Sigmoid colon (tissue), 7 donors: ENCODE measurements around the gene GLIPR1L1. TPM values are rescaled to one million over a fixed set of nuclear protein-coding genes. Genes with fewer than 3 reads are reported as not detected.
A peak's percentile ranks its signal among the peaks of the same experiment; 100 is the strongest.

ENCODE experiments used
- DNase-seq: peaks from one replicate; pipeline ENCODE4 v3.0.0-alpha.2; 2019
- H3K27ac ChIP-seq, 4 donors: fragments of 200-600 bp; sonication (generic); one replicate each; pipeline ENCODE4 v1.5.1; 2016 to 2019; ENCODE audit warnings: mild to moderate bottlenecking in 1 of 4
- H3K27me3 ChIP-seq, 3 donors: fragments of 200-600 bp; sonication (generic); one replicate each; pipeline ENCODE4 v1.5.1; 2019; ENCODE audit warnings: mild to moderate bottlenecking in 1 of 3
- H3K36me3 ChIP-seq, 4 donors: fragments of 200-600 bp; sonication (generic); one replicate each; pipeline ENCODE4 v1.5.1; 2016 to 2019
- H3K4me1 ChIP-seq, 4 donors: fragments of 200-600 bp; sonication (generic); one replicate each; pipeline ENCODE4 v1.5.1; 2017 to 2019
- H3K4me3 ChIP-seq, 4 donors: fragments of 200-600 bp; sonication (generic); one replicate each; pipeline ENCODE4 v1.5.1; 2017 to 2019; ENCODE audit warnings: mild to moderate bottlenecking in 2 of 4, moderate library complexity in 1 of 4
- H3K9me3 ChIP-seq, 4 donors: fragments of 200-600 bp in 3 of 4; sonication (generic) in 3 of 4; one replicate each; pipeline versions ENCODE4 v1.5.1 to v1.6.1; 2013 to 2019
- CTCF ChIP-seq, 4 experiments: fragments of 450-650 bp in 3 of 4; fragments of 200-600 bp in 1 of 4; IDR thresholded peaks; one replicate each; pipeline ENCODE4 v1.5.1; 2016 to 2019; ENCODE audit warnings: antibody characterized with exemption in 4 of 4, mild to moderate bottlenecking in 3 of 4, moderate library complexity in 2 of 4
- EP300 ChIP-seq, 4 donors: sonication (generic); formaldehyde crosslinking; IDR thresholded peaks; one replicate each; pipeline ENCODE4 v1.6.1; 2017; ENCODE audit warnings: antibody characterized with exemption in 4 of 4
- POLR2A ChIP-seq, 2 donors: fragments of 450-650 bp; IDR thresholded peaks; one replicate each; pipeline ENCODE4 v1.6.1; 2016; ENCODE audit warnings: antibody characterized with exemption in 2 of 2, mild to moderate bottlenecking in 2 of 2, moderate library complexity in 2 of 2
- POLR2AphosphoS5 ChIP-seq, 4 donors: sonication (generic); formaldehyde crosslinking; IDR thresholded peaks; one replicate each; pipeline ENCODE4 v1.6.1; 2017; ENCODE audit warnings: antibody characterized with exemption in 4 of 4
- WGBS, 2 donors: extraction: QIAGEN DNeasy Blood & Tissue Kit; methylation state at CpG; one replicate each; pipeline ENCODE4 v1.1.7; 2013; 5-methylcytosine and 5-hydroxymethylcytosine counted together
- intact Hi-C: fragments of 100-400 bp; cut with DNase I; formaldehyde crosslinking; loops from one replicate; pipeline ENCODE4 v1.15.1; 2023
- polyA plus RNA-seq, 3 donors: library from polyadenylated mRNA; stranded (reverse); fragments of 200-250 nt; gene quantifications; one replicate each; pipeline ENCODE4 v1.2.3, GENCODE V29; 2013
- total RNA-seq, 4 donors: library from RNA; depleted of rRNA; stranded (reverse); fragments of >200 nt; gene quantifications; one replicate each; pipeline ENCODE4 v1.1.0, GENCODE V29; 2016
- donor health status: healthy with polysubstance abuse.
- donor health status: Bipolar disorder and iron deficiency.
- donor health status: healthy.

GLIPR1L1 gene
- total and polyA plus RNA-seq, 7 donors: not detected

GRCh38 chr12:75366629-75367028 lies 32.2 kb downstream of the GLIPR1L1 start:
- no peak for DNase-seq
- no peaks in the 10 kb centered on the region for H3K4me1 ChIP-seq
- H3K36me3 ChIP-seq: no peaks in the 10 kb centered on the region
- no peaks in the 10 kb centered on the region for H3K9me3 ChIP-seq
- H3K27ac ChIP-seq: no peak overlapping the region
- H3K4me3 ChIP-seq: no peak overlapping the region
- H3K27me3 ChIP-seq: no peaks in the 10 kb centered on the region
- intact Hi-C loops: no loop called here
- WGBS, 2 donors: 89 to 90% methylated on average over 1 of the region's 1 CpG
- TF ChIP-seq CTCF (IDR thresholded peaks at IDR 0.05): no peak
- no peak for TF ChIP-seq POLR2A (IDR thresholded peaks at IDR 0.05)
- no peak for TF ChIP-seq EP300 (IDR thresholded peaks at IDR 0.05)
- no peak for TF ChIP-seq POLR2AphosphoS5 (IDR thresholded peaks at IDR 0.05)

GRCh38 chr12:75374971-75375370 lies 40.5 kb downstream of the GLIPR1L1 start:
- Histone ChIP-seq H3K27ac (no peak overlapping the region), H3K4me1 (no peaks in the 10 kb centered on the region), H3K27me3 (no peaks in the 10 kb centered on the region), H3K4me3 (no peak overlapping the region), H3K36me3 (no peaks in the 10 kb centered on the region), H3K9me3 (no peaks in the 10 kb centered on the region)
- no peak for TF ChIP-seq POLR2A (IDR thresholded peaks at IDR 0.05)
- intact Hi-C loops: no loop called here
- no peak for DNase-seq
- WGBS, 2 donors: 93 to 94% methylated on average over 2 of the region's 2 CpGs

- no peaks in the 10 kb centered on the region for H3K4me1 ChIP-seq
- H3K27me3 ChIP-seq: no peaks in the 10 kb centered on the region
- intact Hi-C loops: no loop called here
- H3K9me3 ChIP-seq: no peaks in the 10 kb centered on the region
- no peak for TF ChIP-seq EP300 (IDR thresholded peaks at IDR 0.05)
- TF ChIP-seq CTCF (IDR thresholded peaks at IDR 0.05): no peak
- TF ChIP-seq POLR2AphosphoS5 (IDR thresholded peaks at IDR 0.05): no peak
- no peak for TF ChIP-seq POLR2A (IDR thresholded peaks at IDR 0.05)
- 78 to 82% methylated on average over 1 of the region's 1 CpG for WGBS, 2 donors
- H3K27ac ChIP-seq: peak overlapping the region in 1 of 4 donors; percentile 52
- H3K36me3 ChIP-seq: no peaks in the 10 kb centered on the region
- DNase-seq: no peak
- no peak overlapping the region for H3K4me3 ChIP-seq
Measured at GRCh38 chr12:75378354-75378753, 43.9 kb downstream of the GLIPR1L1 start.

- no peaks in the 10 kb centered on the region for H3K27me3 ChIP-seq
- no peak for DNase-seq
- TF ChIP-seq CTCF (IDR thresholded peaks at IDR 0.05): no peak
- no peak for TF ChIP-seq EP300 (IDR thresholded peaks at IDR 0.05)
- no peak for TF ChIP-seq POLR2AphosphoS5 (IDR thresholded peaks at IDR 0.05)
- no peak for TF ChIP-seq POLR2A (IDR thresholded peaks at IDR 0.05)
- H3K4me1 ChIP-seq: peaks cover 0 to 29% (median 19%) of the 10 kb centered on the region in 4 donors
- peak overlapping the region; percentile 86 to 92 (median 88) for H3K27ac ChIP-seq
- intact Hi-C loops: no loop called here
- no peaks in the 10 kb centered on the region for H3K36me3 ChIP-seq
- WGBS, 2 donors: 89% methylated on average over 1 of the region's 1 CpG
- H3K4me3 ChIP-seq: peak overlapping the region in 2 of 4 donors; percentile 14 to 56
- H3K9me3 ChIP-seq: no peaks in the 10 kb centered on the region
Measured at GRCh38 chr12:75389061-75389460, 54.6 kb downstream of the GLIPR1L1 start.

GRCh38 chr12:75389706-75390105 lies 55.2 kb downstream of the GLIPR1L1 start:
- H3K36me3 ChIP-seq: no peaks in the 10 kb centered on the region
- no peaks in the 10 kb centered on the region for H3K9me3 ChIP-seq
- peak overlapping the region in 2 of 4 donors; percentile 14 to 56 for H3K4me3 ChIP-seq
- no peaks in the 10 kb centered on the region for H3K27me3 ChIP-seq
- peak overlapping the region; percentile 86 to 92 (median 88) for H3K27ac ChIP-seq
- DNase-seq: no peak
- 31 to 34% methylated on average over 1 of the region's 1 CpG for WGBS, 2 donors
- TF ChIP-seq POLR2AphosphoS5 (IDR thresholded peaks at IDR 0.05) (no peak), CTCF (IDR thresholded peaks at IDR 0.05) (no peak), POLR2A (IDR thresholded peaks at IDR 0.05) (no peak), EP300 (IDR thresholded peaks at IDR 0.05) (no peak)
- intact Hi-C loops: loop anchor here (2.0 to 5.0 kb wide), 4 partner anchors 57 to 698 kb away; partner anchors contain the start of genes CAPS2, GLIPR1L1, KRR1 and PHLDA1
- peaks cover 0 to 29% (median 19%) of the 10 kb centered on the region in 4 donors for H3K4me1 ChIP-seq
